ENCODE data around the gene SLC17A9. TPM values are rescaled to one million over a fixed set of nuclear protein-coding genes. Genes with fewer than 3 reads are reported as not detected.
"Not testable (repeated sequence)": the region's sequence is repeated elsewhere in the genome, so short reads cannot be mapped to it uniquely, and the experiment has no call there.

SLC17A9 gene
- total and polyA plus RNA-seq, 12 donors = 0.17 to 69.1 (median 2.9) TPM

GRCh38 chr20:62921119-62921687 lies 31.3 kb upstream of the SLC17A9 start:
- no peaks in the 10 kb centered on the region for H3K36me3 ChIP-seq (replicated peaks in 1 of 2)
- TF ChIP-seq CTCF (IDR thresholded peaks at IDR 0.05) = peak; percentile 48 to 74 (median 68)
- TF ChIP-seq POLR2A (IDR thresholded peaks at IDR 0.05) = peak in 1 of 2 donors; percentile 8
- peak; percentile 65 to 85 (median 78) for DNase-seq
- no peaks in the 10 kb centered on the region for H3K9me3 ChIP-seq (replicated peaks in 1 of 3)
- intact Hi-C loops (cut with DNase I) = no loop called here
- H3K27ac ChIP-seq = peak overlapping the region in 3 of 5 donors; percentile 36 to 73 (median 59)
- H3K4me1 ChIP-seq (replicated peaks in 1 of 2) = peaks cover 65 to 88% of the 10 kb centered on the region in 2 donors
- WGBS, 4 donors = 23 to 37% (median 29%) methylated on average over 8 of the region's 8 CpGs
- no peaks in the 10 kb centered on the region for H3K27me3 ChIP-seq
- no peak overlapping the region for H3K4me3 ChIP-seq

GRCh38 chr20:62922451-62922921 lies 30.0 kb upstream of the SLC17A9 start:
- H3K4me1 ChIP-seq (replicated peaks in 1 of 2) = peaks cover 66 to 86% of the 10 kb centered on the region in 2 donors
- no peak overlapping the region for H3K4me3 ChIP-seq
- intact Hi-C loops (cut with DNase I) = no loop called here

GRCh38 chr20:62923059-62923668 lies 29.3 kb upstream of the SLC17A9 start:
- H3K9me3 ChIP-seq (replicated peaks in 1 of 3); intact Hi-C loops (cut with DNase I); H3K4me3 ChIP-seq; H3K27me3 ChIP-seq; H3K36me3 ChIP-seq (replicated peaks in 1 of 2): not testable (repeated sequence)
- Histone ChIP-seq H3K4me1 (replicated peaks in 1 of 2) (peaks cover 59 to 86% of the 10 kb centered on the region in 2 donors), H3K27ac (peak overlapping the region in 3 of 5 donors; percentile 71 to 99 (median 96))
- 46 to 64% (median 50%) methylated on average over 17 of the region's 17 CpGs for WGBS, 4 donors
- TF ChIP-seq POLR2A (IDR thresholded peaks at IDR 0.05) = peak in 1 of 2 donors; percentile 68
- peak; percentile 36 to 78 (median 67) for DNase-seq

More at GRCh38 chr20:62922451-62922921, 30.0 kb upstream of the SLC17A9 start:
- no peaks in the 10 kb centered on the region for H3K36me3 ChIP-seq (replicated peaks in 1 of 2)
- TF ChIP-seq CTCF (IDR thresholded peaks at IDR 0.05) (no peak), POLR2A (IDR thresholded peaks at IDR 0.05) (no peak)
- H3K27me3 ChIP-seq = no peaks in the 10 kb centered on the region
- peak in 1 of 7 donors; percentile 22 for DNase-seq
- no peaks in the 10 kb centered on the region for H3K9me3 ChIP-seq (replicated peaks in 1 of 3)
- peak overlapping the region in 3 of 5 donors; percentile 71 to 99 (median 96) for H3K27ac ChIP-seq
- WGBS, 4 donors = 69 to 75% (median 71%) methylated on average over 12 to 14 of the region's 14 CpGs

GRCh38 chr20:62923669-62924441 lies 28.7 kb upstream of the SLC17A9 start:
- intact Hi-C loops (cut with DNase I) = no loop called here
- no peak for TF ChIP-seq POLR2A (IDR thresholded peaks at IDR 0.05)
- no peak for TF ChIP-seq CTCF (IDR thresholded peaks at IDR 0.05)
- no peaks in the 10 kb centered on the region for H3K27me3 ChIP-seq
- H3K9me3 ChIP-seq (replicated peaks in 1 of 3) = no peaks in the 10 kb centered on the region
- peak overlapping the region in 1 of 4 donors; percentile 100 for H3K4me3 ChIP-seq
- 47 to 52% (median 49%) methylated on average over 7 of the region's 7 CpGs for WGBS, 4 donors
- H3K27ac ChIP-seq = peak overlapping the region in 4 of 5 donors; percentile 96 to 100 (median 98)
- peaks cover 53 to 86% of the 10 kb centered on the region in 2 donors for H3K4me1 ChIP-seq (replicated peaks in 1 of 2)
- DNase-seq = no peak
- H3K36me3 ChIP-seq (replicated peaks in 1 of 2) = no peaks in the 10 kb centered on the region

Data from adrenal gland (tissue), 12 donors.